HEK293T (cell line): ENCODE results near the gene TGFBR3.

Source experiments
- ARNT ChIP-seq: fragments of 450-650 bp; IDR thresholded peaks from 2 replicates; pipeline ENCODE4 v1.6.1; 2017; ENCODE audit warnings: mild to moderate bottlenecking
- CTBP1 ChIP-seq: fragments of 450-650 bp; IDR thresholded peaks from 2 replicates; pipeline ENCODE4 v1.6.1; 2016; ENCODE audit warnings: borderline replicate concordance
- ELF4 ChIP-seq: fragments of 450-650 bp; IDR thresholded peaks from 2 replicates; pipeline ENCODE4 v1.6.1; 2017; ENCODE audit warnings: antibody characterized with exemption
- FOXA1 ChIP-seq: fragments of 450-650 bp; IDR thresholded peaks from 2 replicates; pipeline ENCODE4 v1.6.1; 2016; ENCODE audit warnings: mild to moderate bottlenecking
- FOXK2 ChIP-seq: fragments of 450-650 bp; IDR thresholded peaks from 2 replicates; pipeline ENCODE4 v1.6.1; 2016; ENCODE audit warnings: mild to moderate bottlenecking
- FOXM1 ChIP-seq: fragments of 450-650 bp; IDR thresholded peaks from 2 replicates; pipeline ENCODE4 v1.6.1; 2017; ENCODE audit warnings: mild to moderate bottlenecking, borderline replicate concordance
- HDGF ChIP-seq: fragments of 450-650 bp; IDR thresholded peaks from 2 replicates; pipeline ENCODE4 v1.6.1; 2017; ENCODE audit warnings: antibody characterized with exemption, borderline replicate concordance
- L3MBTL2 ChIP-seq: fragments of 450-650 bp; conservative IDR thresholded peaks from 2 replicates; pipeline ENCODE4 v1.6.1; 2016; ENCODE audit warnings: mild to moderate bottlenecking
- LEF1 ChIP-seq: fragments of 450-650 bp; IDR thresholded peaks from 2 replicates; pipeline ENCODE4 v1.6.1; 2017; ENCODE audit warnings: mild to moderate bottlenecking, borderline replicate concordance
- PKNOX1 ChIP-seq: fragments of 450-650 bp; IDR thresholded peaks from 2 replicates; pipeline ENCODE4 v1.6.1; 2016
- SP1 ChIP-seq: fragments of 450-650 bp; IDR thresholded peaks from 2 replicates; pipeline ENCODE4 v1.6.1; 2017
- TARDBP ChIP-seq: fragments of 450-650 bp; IDR thresholded peaks from 2 replicates; pipeline ENCODE4 v1.6.1; 2016
- ZNF384 ChIP-seq: fragments of 450-650 bp; IDR thresholded peaks from 2 replicates; pipeline ENCODE4 v1.6.1; 2016

- TF ChIP-seq FOXK2 (no peak), ELF4 (no peak), CTBP1 (no peak), PKNOX1 (no peak), SP1 (no peak), FOXM1 (no peak), TARDBP (no peak), ARNT (no peak), ZNF384 (no peak), HDGF (no peak), FOXA1 (no peak), L3MBTL2 (no peak), LEF1 (no peak)
These were observed 119.1 kb downstream of the TGFBR3 start for GRCh38 chr1:91766883-91767282.
